SK-N-SH (cell line): ENCODE results near the gene OTOG. TPM values are rescaled to one million over a fixed set of nuclear protein-coding genes. Genes with fewer than 3 reads are reported as not detected.

Experiments
- CTCF ChIA-PET: fragments of 300-600, 350-600 bp; formaldehyde crosslinking; extraction: SDS; loops from one replicate; lab custom pipeline; 2021; lab: Yijun Ruan, JAX
- POLR2A ChIA-PET: fragments of 350-600 bp; sonication (Branson Sonifier 250); formaldehyde crosslinking; extraction: SDS; loops from one replicate; lab custom pipeline; 2020; ENCODE audit warnings: antibody characterized with exemption, inconsistent platforms; lab: Yijun Ruan, JAX
- DNase-seq: peaks from one replicate; pipeline ENCODE4 v3.0.0; 2012
- H2AFZ ChIP-seq: fragments of 200-600 bp; sonication (generic); 2 replicates; pipeline ENCODE4 v1.8.1; 2016; ENCODE audit warnings: antibody characterized with exemption, mild to moderate bottlenecking, low read depth
- H3F3A ChIP-seq: fragments of 200-600 bp; sonication (generic); replicated peaks from 2 replicates; pipeline ENCODE3; 2016; ENCODE audit warnings: antibody characterized with exemption, mild to moderate bottlenecking; ENCODE audit not compliant: insufficient read depth
- H3K27ac ChIP-seq, 2 experiments: fragments of 200-500 bp in 1 of 2; fragments of 200-600 bp in 1 of 2; sonication (Bioruptor generic) in 1 of 2; sonication (generic), shearing (Covaris generic) in 1 of 2; 2 replicates each; pipeline versions ENCODE4 v1.5.1 to v1.6.1; 2014 to 2016; ENCODE audit warnings: low read depth in 2 of 2, inconsistent platforms in 1 of 2, low read length in 1 of 2, mild to moderate bottlenecking in 1 of 2, mixed read lengths in 1 of 2
- H3K27me3 ChIP-seq: fragments of 200-600 bp; sonication (generic), shearing (Covaris generic); 2 replicates; pipeline ENCODE4 v1.6.1; 2016; ENCODE audit warnings: mixed run types; ENCODE audit not compliant: insufficient read depth
- H3K36me3 ChIP-seq, 2 experiments: fragments of 200-500 bp in 1 of 2; fragments of 200-600 bp in 1 of 2; sonication (Bioruptor generic) in 1 of 2; sonication (generic) in 1 of 2; replicated peaks in 1 of 2; 2 replicates each; pipeline versions ENCODE3 to v1.5.1; 2014 to 2016; ENCODE audit warnings: low read length in 1 of 2, mild to moderate bottlenecking in 1 of 2; ENCODE audit not compliant: insufficient read depth in 2 of 2, control insufficient read depth in 1 of 2
- H3K4me1 ChIP-seq, 2 experiments: fragments of 200-500 bp in 1 of 2; fragments of 200-600 bp in 1 of 2; sonication (Bioruptor generic) in 1 of 2; sonication (generic), shearing (Covaris generic) in 1 of 2; 2 replicates each; pipeline versions ENCODE4 v1.5.1 to v1.6.1; 2014 to 2016; ENCODE audit warnings: low read depth in 1 of 2, low read length in 1 of 2, mixed run types in 1 of 2; ENCODE audit not compliant: insufficient read depth in 2 of 2, control insufficient read depth in 1 of 2
- H3K4me2 ChIP-seq: fragments of 200-600 bp; sonication (generic), shearing (Covaris generic); 2 replicates; pipeline ENCODE4 v1.6.1; 2017; ENCODE audit warnings: mixed run types
- H3K4me3 ChIP-seq, 2 experiments: fragments of 200-500 bp in 1 of 2; fragments of 200-600 bp in 1 of 2; sonication (Bioruptor generic) in 1 of 2; sonication (generic), shearing (Covaris generic) in 1 of 2; 2 replicates each; pipeline versions ENCODE4 v1.5.1 to v1.8.1; 2014 to 2016; ENCODE audit warnings: low read depth in 2 of 2, inconsistent platforms in 1 of 2, low read length in 1 of 2, mild to moderate bottlenecking in 1 of 2, mixed read lengths in 1 of 2, moderate library complexity in 1 of 2
- H3K79me2 ChIP-seq: fragments of 200-600 bp; sonication (generic); 2 replicates; pipeline ENCODE4 v1.8.1; 2017; ENCODE audit warnings: mild to moderate bottlenecking; ENCODE audit not compliant: insufficient read depth
- H3K9ac ChIP-seq: fragments of 200-600 bp; sonication (generic); 2 replicates; pipeline ENCODE4 v1.6.1; 2017; ENCODE audit warnings: mixed run types
- H3K9me2 ChIP-seq: fragments of 200-600 bp; sonication (generic); 2 replicates; pipeline ENCODE4 v1.6.1; 2017; ENCODE audit warnings: mixed run types
- H3K9me3 ChIP-seq: fragments of 200-600 bp; sonication (generic); 2 replicates; pipeline ENCODE4 v1.6.1; 2017; ENCODE audit warnings: mixed run types, mild to moderate bottlenecking, moderate library complexity
- H4K20me1 ChIP-seq: fragments of 200-600 bp; sonication (generic); 2 replicates; pipeline ENCODE4 v1.6.1; 2017; ENCODE audit warnings: mild to moderate bottlenecking, mixed run types; ENCODE audit not compliant: insufficient read depth
- EP300 ChIP-seq, 2 experiments: IDR thresholded peaks; 2 replicates each; pipeline versions ENCODE4 v1.4.0 to v1.6.1; 2012; ENCODE audit warnings: borderline replicate concordance in 1 of 2, low read depth in 1 of 2, low read length in 1 of 2
- FOSL2 ChIP-seq: IDR thresholded peaks from 2 replicates; pipeline ENCODE4 v1.4.0; 2012; ENCODE audit warnings: low read depth, mild to moderate bottlenecking, moderate library complexity, borderline replicate concordance
- FOXJ3 ChIP-seq: sonication (generic); formaldehyde crosslinking; IDR thresholded peaks from 2 replicates; pipeline ENCODE4 v1.5.1; 2020; ENCODE audit warnings: mild to moderate bottlenecking, missing genetic modification reagents
- JUND ChIP-seq: IDR thresholded peaks from 2 replicates; pipeline ENCODE4 v1.4.0; 2012
- MEF2A ChIP-seq: IDR thresholded peaks from 2 replicates; pipeline ENCODE4 v1.4.0; 2012; ENCODE audit warnings: low read depth, borderline replicate concordance
- MXI1 ChIP-seq: IDR thresholded peaks from 2 replicates; pipeline ENCODE4 v1.6.1; 2012; ENCODE audit warnings: mild to moderate bottlenecking, low read depth, low read length, improper control_type of control experiment
- NFIC ChIP-seq: IDR thresholded peaks from 2 replicates; pipeline ENCODE4 v1.4.0; 2012; ENCODE audit warnings: borderline replicate concordance
- NRF1 ChIP-seq: IDR thresholded peaks from 2 replicates; pipeline ENCODE4 v1.6.1; 2012; ENCODE audit warnings: low read depth, mild to moderate bottlenecking, low read length
- PBX3 ChIP-seq: IDR thresholded peaks from 2 replicates; pipeline ENCODE4; 2012
- RCOR1 ChIP-seq: fragments of 150-350 bp; IDR thresholded peaks from 2 replicates; pipeline ENCODE4 v1.6.1; 2017; ENCODE audit warnings: antibody characterized with exemption, low read length
- REST ChIP-seq: IDR thresholded peaks from 2 replicates; pipeline ENCODE4 v1.6.1; 2012; ENCODE audit warnings: mild to moderate bottlenecking, low read depth, low read length, moderate library complexity
- SMC3 ChIP-seq: IDR thresholded peaks from 2 replicates; pipeline ENCODE4 v1.6.1; 2012; ENCODE audit warnings: low read depth, low read length, improper control_type of control experiment
- TAF1 ChIP-seq: IDR thresholded peaks from 2 replicates; pipeline ENCODE4 v1.6.1; 2012; ENCODE audit warnings: low read depth, mild to moderate bottlenecking, low read length, moderate library complexity, borderline replicate concordance
- TCF12 ChIP-seq: IDR thresholded peaks from 2 replicates; pipeline ENCODE4 v1.4.0; 2012
- USF1 ChIP-seq: IDR thresholded peaks from 2 replicates; pipeline ENCODE4 v1.4.0; 2012; ENCODE audit warnings: low read depth, borderline replicate concordance
- USF2 ChIP-seq: fragments of 150-350 bp; IDR thresholded peaks from 2 replicates; pipeline ENCODE4 v1.6.1; 2017; ENCODE audit warnings: antibody characterized with exemption, low read length, low read depth, borderline replicate concordance
- WGBS: methylation state at CpG from one replicate; pipeline ENCODE4 v1.1.6; 2017; ENCODE audit warnings: low lambda C conversion rate; 5-methylcytosine and 5-hydroxymethylcytosine counted together
- polyA plus RNA-seq, 3 experiments: library from polyadenylated mRNA; depleted of rRNA; stranded (reverse); fragments of >200 nt; gene quantifications; 2 replicates each; pipeline ENCODE4 v1.2.3, GENCODE V29; 2012
- TF ChIP-seq, protein P1 (sequence below): fragments of 150-350 bp; IDR thresholded peaks from 2 replicates; pipeline ENCODE4 v1.6.1; 2016; ENCODE audit warnings: mild to moderate bottlenecking, low read depth, low read length
- TF ChIP-seq, protein P2 (sequence below): IDR thresholded peaks from 2 replicates; pipeline ENCODE4 v1.4.0; 2012; ENCODE audit warnings: low read depth

Gene OTOG
- polyA plus RNA-seq, 1 of the 3 experiments (the other 2 are of a cell fraction) = not detected

DNA sequence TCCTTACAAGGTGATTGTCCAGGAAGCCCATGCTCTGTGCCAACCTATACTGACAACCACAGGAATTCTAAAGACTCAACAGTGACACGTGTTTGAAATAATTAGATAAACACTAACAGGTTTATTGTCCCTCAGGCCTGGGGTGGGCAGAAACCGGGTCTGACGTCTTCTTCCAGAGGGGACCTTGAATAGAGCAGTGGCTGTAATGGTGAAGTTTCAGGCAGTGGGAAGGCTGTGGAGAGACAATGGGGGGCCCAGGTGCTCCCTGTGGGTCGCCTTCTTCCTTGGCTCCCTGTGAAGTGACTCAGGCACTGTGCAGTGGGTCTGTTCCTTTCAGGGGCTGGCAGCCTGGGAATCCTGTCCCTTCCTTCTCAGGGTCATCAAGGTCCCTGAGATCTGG lies 54.6 kb downstream of the OTOG start:
- Histone ChIP-seq H3K9me2 (no peaks in the 10 kb centered on the region), H3K9ac (no peak overlapping the region), H3K27ac (no peak overlapping the region), H3K27me3 (no peaks in the 10 kb centered on the region)
- WGBS = 44% methylated on average over 4 of the region's 4 CpGs
- DNase-seq = no peak
- no peak for TF ChIP-seq NFIC
- TF ChIP-seq, all 33 proteins: peak for 0
- Histone ChIP-seq H3K36me3 (no peaks in the 10 kb centered on the region), H3K4me2 (no peak overlapping the region), H3K79me2 (no peaks in the 10 kb centered on the region), H3K4me3 (no peak overlapping the region), H4K20me1 (no peaks in the 10 kb centered on the region), H3K9me3 (no peaks in the 10 kb centered on the region), H3F3A (no peaks in the 10 kb centered on the region), H2AFZ (no peak overlapping the region), H3K4me1 (peaks cover 0 to 9% of the 10 kb centered on the region in 2 experiments; a peak in 1 of 4 replicates)
- POLR2A ChIA-PET = no interaction called here
- CTCF ChIA-PET = interaction anchor here (0.7 to 17.0 kb wide), 9 partner anchors 18 to 387 kb away, joined by 3 to 271 read pairs (median 6); partner anchors contain the start of gene MYOD1

GRCh38 chr11:17602105-17603001 lies 55.3 kb downstream of the OTOG start:
- ChIA-PET CTCF (interaction anchor here (1.0 to 17.0 kb wide), 8 partner anchors 18 to 376 kb away, joined by 3 to 271 read pairs (median 6); partner anchors contain the start of gene MYOD1), POLR2A (no interaction called here)
- Histone ChIP-seq H3K4me3 (no peak overlapping the region), H3K9ac (no peak overlapping the region), H3K36me3 (no peaks in the 10 kb centered on the region), H4K20me1 (no peaks in the 10 kb centered on the region), H3K9me2 (no peaks in the 10 kb centered on the region), H3K27ac (no peak overlapping the region), H3K79me2 (no peaks in the 10 kb centered on the region), H2AFZ (no peak overlapping the region), H3F3A (no peaks in the 10 kb centered on the region), H3K9me3 (no peaks in the 10 kb centered on the region), H3K27me3 (no peaks in the 10 kb centered on the region), H3K4me1 (peaks cover 0 to 9% of the 10 kb centered on the region in 2 experiments; a peak in 1 of 4 replicates), H3K4me2 (no peak overlapping the region)
- 54% methylated on average over 8 of the region's 11 CpGs for WGBS
- no peak for DNase-seq
- TF ChIP-seq, protein P1, sequence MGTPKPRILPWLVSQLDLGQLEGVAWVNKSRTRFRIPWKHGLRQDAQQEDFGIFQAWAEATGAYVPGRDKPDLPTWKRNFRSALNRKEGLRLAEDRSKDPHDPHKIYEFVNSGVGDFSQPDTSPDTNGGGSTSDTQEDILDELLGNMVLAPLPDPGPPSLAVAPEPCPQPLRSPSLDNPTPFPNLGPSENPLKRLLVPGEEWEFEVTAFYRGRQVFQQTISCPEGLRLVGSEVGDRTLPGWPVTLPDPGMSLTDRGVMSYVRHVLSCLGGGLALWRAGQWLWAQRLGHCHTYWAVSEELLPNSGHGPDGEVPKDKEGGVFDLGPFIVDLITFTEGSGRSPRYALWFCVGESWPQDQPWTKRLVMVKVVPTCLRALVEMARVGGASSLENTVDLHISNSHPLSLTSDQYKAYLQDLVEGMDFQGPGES = no peak
- TF ChIP-seq SMC3 = no peak
- TF ChIP-seq JUND = no peak
- no peak for TF ChIP-seq TCF12
- TF ChIP-seq MXI1 = no peak
- no peak for TF ChIP-seq NRF1
- TF ChIP-seq REST = no peak
- TF ChIP-seq FOSL2 = no peak
- no peak for TF ChIP-seq USF1
- TF ChIP-seq, protein P2, sequence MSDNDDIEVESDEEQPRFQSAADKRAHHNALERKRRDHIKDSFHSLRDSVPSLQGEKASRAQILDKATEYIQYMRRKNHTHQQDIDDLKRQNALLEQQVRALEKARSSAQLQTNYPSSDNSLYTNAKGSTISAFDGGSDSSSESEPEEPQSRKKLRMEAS = no peak
- TF ChIP-seq EP300 (IDR thresholded peaks at IDR 0.05; ENCODE audit: borderline replicate concordance in 1 of 2, low read depth in 1 of 2, low read length in 1 of 2) = no peak
- no peak for TF ChIP-seq RCOR1
- TF ChIP-seq MEF2A = no peak
- no peak for TF ChIP-seq TAF1
- TF ChIP-seq FOXJ3 = no peak
- no peak for TF ChIP-seq PBX3
- TF ChIP-seq USF2 = no peak
